Keratinocyte (primary cell): ENCODE measurements around the gene TENM4. TPM values are rescaled to one million over a fixed set of nuclear protein-coding genes. Genes with fewer than 3 reads are reported as not detected.

Experiments
- DNase-seq: peaks from one replicate; pipeline ENCODE4 v3.0.0-alpha.2; 2011; ENCODE audit warnings: low read depth, missing footprints, low spot score
- FAIRE-seq: peaks from 2 replicates; lab custom pipeline; 2011; peaks lifted over from hg19 to GRCh38; lab: Jason Lieb, UNC
- H2AFZ ChIP-seq: 2 replicates; pipeline ENCODE4 v1.6.0; 2012; ENCODE audit warnings: low read length, control low read depth, inconsistent platforms; ENCODE audit not compliant: control insufficient read depth
- H3K27ac ChIP-seq: 2 replicates; pipeline ENCODE4 v1.5.1; 2011; ENCODE audit warnings: low read length; ENCODE audit not compliant: control insufficient read depth, insufficient read depth
- H3K27me3 ChIP-seq: 3 replicates; pipeline ENCODE4 v1.6.0; 2011; ENCODE audit warnings: low read length; ENCODE audit not compliant: control insufficient read depth, insufficient read depth; ENCODE audit errors: extremely low read depth
- H3K36me3 ChIP-seq, 2 experiments: 2 replicates in 1 of 2; 3 replicates in 1 of 2; pipeline ENCODE4 v1.5.1; 2011; ENCODE audit warnings: low read length in 2 of 2, mild to moderate bottlenecking in 1 of 2; ENCODE audit not compliant: control insufficient read depth in 2 of 2, insufficient read depth in 2 of 2; ENCODE audit errors: extremely low read depth in 1 of 2
- H3K4me1 ChIP-seq: 3 replicates; pipeline ENCODE4 v1.5.1; 2011; ENCODE audit warnings: low read length; ENCODE audit not compliant: control insufficient read depth, insufficient read depth; ENCODE audit errors: extremely low read depth
- H3K4me2 ChIP-seq: 3 replicates; pipeline ENCODE4 v1.6.0; 2011; ENCODE audit warnings: low read depth, low read length; ENCODE audit not compliant: control insufficient read depth, insufficient read depth; ENCODE audit errors: extremely low read depth
- H3K4me3 ChIP-seq, 3 experiments: fragments of 200-600 bp in 1 of 3; sonication (generic) in 1 of 3; 2 replicates in 2 of 3; 3 replicates in 1 of 3; pipeline ENCODE4 v1.5.1; 2011 to 2016; ENCODE audit warnings: low read length in 3 of 3, mild to moderate bottlenecking in 3 of 3, control low read depth in 2 of 3, inconsistent platforms in 1 of 3, low read depth in 1 of 3, mixed read lengths in 1 of 3, mixed run types in 1 of 3, moderate library complexity in 1 of 3; ENCODE audit not compliant: control insufficient read depth in 2 of 3, insufficient read depth in 2 of 3; ENCODE audit errors: extremely low read depth in 1 of 3
- H3K79me2 ChIP-seq: 2 replicates; pipeline ENCODE4 v1.6.0; 2012; ENCODE audit warnings: low read length; ENCODE audit not compliant: control insufficient read depth, insufficient read depth
- H3K9ac ChIP-seq: 3 replicates; pipeline ENCODE4 v1.6.0; 2011; ENCODE audit warnings: low read length; ENCODE audit not compliant: control insufficient read depth, insufficient read depth; ENCODE audit errors: extremely low read depth
- H3K9me1 ChIP-seq: 3 replicates; pipeline ENCODE4 v1.6.0; 2011; ENCODE audit warnings: low read length; ENCODE audit not compliant: control insufficient read depth, insufficient read depth; ENCODE audit errors: extremely low read depth
- H3K9me3 ChIP-seq: 2 replicates; pipeline ENCODE4 v1.5.1; 2012; ENCODE audit warnings: low read depth, low read length; ENCODE audit not compliant: control insufficient read depth
- H4K20me1 ChIP-seq: 3 replicates; pipeline ENCODE4 v1.6.0; 2011; ENCODE audit warnings: low read length; ENCODE audit not compliant: control insufficient read depth, insufficient read depth; ENCODE audit errors: extremely low read depth
- CTCF ChIP-seq, 3 experiments: IDR thresholded peaks in 1 of 3; conservative IDR thresholded peaks in 1 of 3; optimal IDR thresholded peaks in 1 of 3; 2 replicates in 2 of 3; 3 replicates in 1 of 3; pipeline versions ENCODE3 to v1.5.1; 2011; ENCODE audit warnings: low read length in 3 of 3, mild to moderate bottlenecking in 3 of 3, moderate library complexity in 2 of 3, control low read depth in 1 of 3, inconsistent platforms in 1 of 3; ENCODE audit not compliant: insufficient read depth in 2 of 3; ENCODE audit errors: extremely low read depth in 1 of 3
- EZH2 ChIP-seq: IDR thresholded peaks from one replicate; pipeline ENCODE4 v1.6.1; 2012; ENCODE audit warnings: inconsistent platforms, mild to moderate bottlenecking, low read length, moderate library complexity
- dilution Hi-C: fragments of 300-500 bp; cut with MboI; formaldehyde crosslinking; loops from one replicate; pipeline ENCODE4 v1.7.0; 2020; ENCODE audit warnings: low sequenced_read_pairs; ENCODE audit not compliant: extremely low pct_ligation_motif_present
- polyA plus RNA-seq, 5 experiments: library from polyadenylated mRNA; depleted of rRNA in 3 of 5; stranded (reverse) in 3 of 5; stranded (forward) in 1 of 5; unstranded in 1 of 5; fragments of >200 nt; gene quantifications; 1 replicate in 1 of 5; 2 replicates in 3 of 5; 3 replicates in 1 of 5; pipeline versions ENCODE4 v1.2.1 to v1.2.3, GENCODE V29; 2011 to 2012; ENCODE audit warnings: missing spikeins in 2 of 5, low read depth in 1 of 5, low replicate concordance in 1 of 5

The TENM4 gene
- polyA plus RNA-seq, 1 donor (not counting 4 experiments of a cell fraction or from before 2014, with no cell fraction given), result 3.5 TPM

DNA sequence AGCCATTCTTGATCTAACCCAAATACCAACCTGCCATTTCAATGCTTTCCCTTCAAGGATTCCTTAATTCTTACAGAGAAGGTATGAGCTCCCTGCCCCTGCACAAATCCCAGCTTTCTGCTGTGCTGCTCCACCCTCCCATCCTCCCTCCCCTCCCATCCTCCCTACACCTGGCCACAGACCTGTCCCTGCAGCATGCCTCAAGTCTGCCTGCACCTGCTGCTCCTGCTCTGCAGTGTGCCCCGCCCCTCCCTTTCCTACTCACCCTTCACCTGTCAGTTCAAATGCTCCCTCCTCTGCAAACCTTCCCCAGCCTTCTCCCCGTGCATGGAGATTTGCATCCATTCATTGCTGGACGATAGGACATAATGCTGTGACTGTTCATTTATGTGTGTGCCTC lies 726.3 kb downstream of the TENM4 start:
- dilution Hi-C loops, result no loop called here
- Histone ChIP-seq H3K4me2 (peak overlapping the region; percentile 22), H3K9me1 (no peaks in the 10 kb centered on the region), H3K27ac (no peak overlapping the region), H3K4me3 (no peak overlapping the region), H3K27me3 (no peaks in the 10 kb centered on the region), H3K36me3 (no peaks in the 10 kb centered on the region), H3K9ac (no peak overlapping the region), H3K4me1 (peaks cover 26% of the 10 kb centered on the region), H4K20me1 (no peaks in the 10 kb centered on the region), H3K79me2 (no peaks in the 10 kb centered on the region), H3K9me3 (no peaks in the 10 kb centered on the region), H2AFZ (no peak overlapping the region)
- TF ChIP-seq CTCF (optimal IDR thresholded peaks at IDR 0.05 in 1 of 3, IDR thresholded peaks at IDR 0.05 in 1 of 3, conservative IDR thresholded peaks at IDR 0.05 in 1 of 3; ENCODE audit: extremely low read depth in 1 of 3, insufficient read depth in 2 of 3, low read length in 3 of 3), result no peak
- no peak for TF ChIP-seq EZH2
- DNase-seq (no peak), FAIRE-seq (no peak)

- no peak overlapping the region for H3K9ac ChIP-seq
- H3K27ac ChIP-seq, result no peak overlapping the region
- no peaks in the 10 kb centered on the region for H3K9me1 ChIP-seq
- dilution Hi-C loops, result no loop called here
- H4K20me1 ChIP-seq, result no peaks in the 10 kb centered on the region
- FAIRE-seq, result no peak
- H3K36me3 ChIP-seq, result no peaks in the 10 kb centered on the region
- DNase-seq, result no peak
- H3K4me3 ChIP-seq, result no peak overlapping the region
- no peak for TF ChIP-seq EZH2
- TF ChIP-seq CTCF (optimal IDR thresholded peaks at IDR 0.05 in 1 of 3, IDR thresholded peaks at IDR 0.05 in 1 of 3, conservative IDR thresholded peaks at IDR 0.05 in 1 of 3; ENCODE audit: extremely low read depth in 1 of 3, insufficient read depth in 2 of 3, low read length in 3 of 3), result no peak
- H3K4me2 ChIP-seq, result no peak overlapping the region
- no peaks in the 10 kb centered on the region for H3K9me3 ChIP-seq
- H3K79me2 ChIP-seq, result no peaks in the 10 kb centered on the region
- H3K4me1 ChIP-seq, result peaks cover 35% of the 10 kb centered on the region
- H3K27me3 ChIP-seq, result no peaks in the 10 kb centered on the region
- H2AFZ ChIP-seq, result no peak overlapping the region
Measured at GRCh38 chr11:78711735-78712134, 729.1 kb downstream of the TENM4 start.
